Glomerular visceral epithelial cell (primary cell): ENCODE data around the gene RNF19B.

Source experiments
- DNase-seq: peaks from one replicate; pipeline ENCODE4 v3.0.0-alpha.2; 2016; ENCODE audit errors: extremely low spot score

RNF19B gene

GRCh38 chr1:32900956-32901822 lies 63.4 kb downstream of the RNF19B start, which contains the start of gene TMEM54:
Gene TMEM54 (minus strand): TSS chr1:32901389. CDS start chr1:32901238, 151 bp downstream.
- DNase-seq: peak; percentile 36

GRCh38 chr1:32900371-32900955 lies 64.1 kb downstream of the RNF19B start:
- DNase-seq: no peak

GRCh38 chr1:32899586-32900296 lies 64.9 kb downstream of the RNF19B start:
- no peak for DNase-seq

DNA sequence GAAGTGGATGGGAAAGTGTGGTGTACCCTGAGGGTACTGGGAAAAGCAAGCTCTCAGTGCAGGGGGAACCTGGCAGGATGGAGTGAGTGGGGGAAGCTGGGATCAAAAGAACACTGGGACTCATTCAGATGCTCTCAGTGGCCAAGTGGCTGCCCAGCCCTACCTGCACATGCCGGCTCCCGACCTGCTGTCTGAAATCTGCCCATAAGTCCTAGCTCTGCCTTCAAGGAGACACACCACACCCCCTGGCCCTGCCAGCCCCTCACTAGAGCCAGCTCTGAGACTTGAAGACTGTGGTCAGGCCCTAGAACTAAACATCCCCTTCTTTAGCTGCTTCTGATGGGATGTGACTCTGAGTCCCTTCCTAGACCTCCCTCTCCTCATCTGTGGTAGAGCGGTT lies 65.7 kb downstream of the RNF19B start:
- no peak for DNase-seq

GRCh38 chr1:32898056-32898455 lies 66.6 kb downstream of the RNF19B start:
- no peak for DNase-seq

DNA sequence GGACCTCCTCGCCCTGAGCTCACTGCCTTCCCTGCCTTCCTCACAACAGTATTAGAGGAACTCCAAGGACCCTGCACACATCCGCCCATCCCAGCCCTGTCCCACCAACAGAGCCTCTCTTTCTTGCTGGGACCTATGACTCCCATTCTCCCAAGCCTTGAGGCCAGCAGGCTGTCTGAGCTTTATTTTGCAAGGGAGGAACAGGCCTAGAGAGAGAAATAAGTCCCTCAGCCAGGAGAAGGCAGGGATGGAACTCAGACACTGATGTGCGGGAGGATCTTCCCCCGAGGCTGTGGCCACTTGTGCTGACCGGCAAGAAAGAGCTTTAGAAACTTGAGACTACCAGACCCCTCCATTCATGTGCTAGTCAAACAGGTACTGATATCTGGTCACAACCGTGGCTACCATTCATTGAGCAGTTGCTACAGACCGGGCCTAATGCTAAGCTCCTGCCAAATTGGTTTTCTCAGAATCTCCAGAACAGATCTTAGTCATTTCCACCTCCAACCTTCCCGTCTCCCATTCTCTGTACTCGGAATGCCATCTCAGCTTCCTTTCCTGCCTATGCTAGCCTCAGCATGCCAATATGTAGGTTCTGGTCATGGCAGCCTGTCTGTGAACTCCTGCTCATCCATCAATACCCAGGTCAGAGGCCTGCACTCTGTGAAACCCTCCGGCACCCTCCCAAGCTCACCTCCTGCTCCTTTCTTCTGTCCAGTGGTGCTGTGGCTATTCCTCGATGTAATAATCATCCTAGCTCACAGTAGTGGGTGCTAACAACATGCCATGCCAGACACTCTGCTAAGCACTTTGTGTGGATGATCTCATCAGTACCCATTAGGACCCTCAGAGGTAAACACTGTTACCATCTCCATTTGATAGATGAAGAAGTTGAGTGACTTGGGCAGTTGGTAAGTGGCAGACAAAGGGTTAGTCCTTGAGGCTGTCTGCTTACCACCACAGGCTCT lies 67.2 kb downstream of the RNF19B start:
- DNase-seq: no peak

DNA sequence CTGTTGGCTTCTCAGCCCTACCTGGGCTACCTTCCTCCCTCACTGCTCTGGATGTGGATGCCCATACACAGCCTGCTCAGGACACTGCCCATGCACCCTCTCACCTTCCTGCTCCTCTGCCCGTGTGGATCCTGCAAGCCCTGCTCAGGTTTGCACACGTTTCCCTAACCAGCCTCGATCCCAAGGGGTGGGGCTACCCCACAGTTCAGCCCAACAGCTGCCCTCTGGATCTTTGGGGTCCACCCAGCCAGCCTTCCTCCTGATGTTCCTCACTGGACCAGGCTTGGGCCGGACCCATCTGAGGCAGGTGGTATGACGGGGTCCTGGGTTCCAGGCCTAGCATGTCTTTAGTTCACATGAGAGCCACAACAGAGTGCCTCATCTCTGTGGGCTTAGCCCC lies 68.2 kb downstream of the RNF19B start:
- no peak for DNase-seq

GRCh38 chr1:32895325-32896215 lies 69.0 kb downstream of the RNF19B start:
- DNase-seq: no peak

DNA sequence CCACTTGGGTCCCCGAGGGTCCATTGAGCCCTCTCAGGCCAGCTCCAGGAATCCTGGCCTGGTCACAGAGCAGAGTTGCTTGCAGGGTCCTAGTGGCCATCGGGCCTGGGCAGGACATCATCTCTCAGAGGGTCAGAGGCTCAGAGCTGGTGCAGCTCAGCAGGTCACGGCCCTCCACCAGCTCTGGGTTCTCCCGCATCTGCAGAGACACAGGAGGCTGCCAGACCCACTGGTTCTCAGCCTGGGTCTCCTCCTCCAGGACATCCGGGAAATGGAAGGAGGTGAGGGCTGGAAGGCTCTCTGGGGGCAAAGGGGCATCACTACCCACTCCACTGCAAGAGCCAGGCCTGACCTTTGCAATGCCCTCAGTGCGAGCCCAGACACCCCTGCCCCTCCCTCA lies 69.9 kb downstream of the RNF19B start:
- no peak for DNase-seq

GRCh38 chr1:32894019-32894600 lies 70.5 kb downstream of the RNF19B start:
- no peak for DNase-seq

DNA sequence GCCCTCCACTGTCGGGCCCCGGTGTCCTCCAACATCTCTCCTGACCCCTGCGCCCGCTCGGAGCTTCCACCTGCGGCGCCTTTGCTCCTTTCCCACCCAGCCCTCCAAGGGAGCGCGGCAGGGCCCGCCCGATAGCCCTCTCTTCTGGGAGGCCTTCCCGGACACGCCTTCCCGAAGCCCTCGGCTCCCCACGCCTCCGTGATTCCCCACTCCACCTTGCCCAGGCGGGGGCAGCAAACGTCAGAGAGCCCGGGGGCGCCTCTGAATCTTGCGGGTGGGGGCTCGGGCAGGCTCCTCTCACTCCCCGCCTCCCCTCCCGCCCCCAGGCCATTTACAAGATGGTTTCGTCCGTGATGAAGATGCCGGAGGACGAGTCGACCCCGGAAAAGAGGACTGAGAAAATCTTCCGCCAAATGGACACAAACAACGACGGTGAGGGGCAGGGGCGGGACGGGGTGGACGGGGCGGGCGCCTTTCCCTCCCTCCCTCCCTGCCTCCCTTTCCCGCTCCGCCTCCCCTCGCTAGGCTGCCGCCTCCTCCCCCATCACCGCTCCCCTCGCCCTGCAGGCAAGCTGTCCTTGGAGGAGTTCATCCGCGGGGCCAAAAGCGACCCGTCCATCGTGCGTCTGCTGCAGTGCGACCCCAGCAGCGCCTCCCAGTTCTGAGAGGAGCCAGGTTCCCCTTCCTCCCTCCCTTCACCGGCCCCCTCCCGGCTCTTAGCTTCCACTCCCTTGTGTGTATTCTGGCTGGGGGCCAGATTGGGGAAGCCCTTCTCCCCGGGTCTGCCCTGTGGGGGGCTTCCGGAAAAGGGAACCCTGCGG lies 71.2 kb downstream of the RNF19B start:
- no peak for DNase-seq

- DNase-seq: no peak
Observed at GRCh38 chr1:32892368-32893197, 72.0 kb downstream of the RNF19B start.

GRCh38 chr1:32891630-32892029 lies 73.0 kb downstream of the RNF19B start:
- DNase-seq: no peak

DNA sequence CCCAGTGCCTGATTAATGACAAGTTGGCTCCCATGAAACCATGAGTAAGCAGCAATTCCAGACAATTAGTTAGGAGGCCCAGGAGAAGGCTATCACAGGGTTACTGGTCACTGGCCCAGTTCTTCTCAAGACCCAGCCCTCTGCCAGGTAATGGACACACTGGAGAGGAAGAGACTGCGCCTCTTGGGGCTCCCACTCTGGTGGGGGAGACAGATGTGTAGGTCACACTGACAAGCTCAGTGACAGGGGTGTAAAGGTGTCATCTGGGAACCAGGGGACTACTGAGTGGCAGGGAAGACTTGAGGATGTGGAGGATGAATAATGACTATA lies 73.4 kb downstream of the RNF19B start:
- no peak for DNase-seq

DNA sequence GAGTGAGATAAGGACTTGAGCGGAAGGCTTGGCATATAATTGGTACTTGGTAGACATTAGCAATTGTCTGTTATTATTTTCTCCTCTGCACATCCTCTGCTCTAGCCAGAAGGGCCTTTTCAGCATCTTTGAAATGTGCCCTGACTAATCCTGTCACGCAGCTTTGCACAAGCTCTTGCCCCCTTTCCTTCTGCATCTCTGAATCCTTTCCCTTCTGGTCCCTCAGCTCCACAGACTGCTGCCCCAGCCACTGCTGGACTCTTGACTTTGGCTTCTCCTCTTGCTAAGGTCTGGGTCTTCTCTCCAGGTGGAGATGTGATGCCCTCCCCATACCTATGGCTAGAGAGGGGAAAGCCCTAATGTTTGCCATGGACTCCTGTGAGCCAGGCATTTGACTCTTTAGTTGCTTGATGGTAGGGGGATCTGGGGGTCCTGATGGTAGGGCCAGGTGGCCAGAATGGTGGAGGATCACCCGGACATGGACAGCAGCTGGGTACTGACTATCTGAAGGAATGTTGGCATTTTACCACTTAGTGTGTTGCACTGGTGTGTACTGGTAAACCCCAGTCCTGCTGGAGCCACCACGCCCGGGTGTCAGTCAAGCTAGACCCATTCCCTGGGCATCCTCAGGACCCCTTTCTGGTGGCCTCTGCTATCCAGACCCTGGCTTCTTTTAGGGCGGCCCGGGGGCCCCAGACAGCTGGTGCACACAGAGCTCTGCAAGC lies 73.9 kb downstream of the RNF19B start:
- DNase-seq: no peak

DNA sequence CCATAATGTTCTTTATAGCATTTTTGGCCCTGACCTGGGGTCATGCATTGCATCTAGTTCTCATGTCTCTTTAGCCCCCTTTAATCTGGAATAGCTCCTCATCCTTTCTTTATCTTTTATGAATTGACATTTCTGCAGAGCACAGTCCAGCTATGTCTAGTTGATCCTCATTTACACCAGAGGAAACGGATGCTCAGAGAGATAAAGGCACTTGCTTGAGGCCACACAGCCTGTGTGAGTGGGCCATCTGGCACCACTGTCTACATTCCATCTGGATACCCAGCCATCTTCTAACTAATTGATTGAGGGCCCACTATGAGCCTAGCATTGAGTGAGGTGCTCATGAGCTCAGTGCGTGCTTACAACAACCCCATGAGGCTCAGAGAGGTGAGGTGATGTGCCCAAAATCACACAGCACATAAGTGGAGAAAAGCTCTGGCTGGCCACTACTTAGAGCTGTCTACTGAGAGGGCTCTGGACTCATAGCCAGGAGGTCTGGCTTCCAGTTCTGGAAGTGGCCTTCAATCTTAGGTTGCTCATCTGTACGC lies 74.8 kb downstream of the RNF19B start:
- DNase-seq: no peak

DNA sequence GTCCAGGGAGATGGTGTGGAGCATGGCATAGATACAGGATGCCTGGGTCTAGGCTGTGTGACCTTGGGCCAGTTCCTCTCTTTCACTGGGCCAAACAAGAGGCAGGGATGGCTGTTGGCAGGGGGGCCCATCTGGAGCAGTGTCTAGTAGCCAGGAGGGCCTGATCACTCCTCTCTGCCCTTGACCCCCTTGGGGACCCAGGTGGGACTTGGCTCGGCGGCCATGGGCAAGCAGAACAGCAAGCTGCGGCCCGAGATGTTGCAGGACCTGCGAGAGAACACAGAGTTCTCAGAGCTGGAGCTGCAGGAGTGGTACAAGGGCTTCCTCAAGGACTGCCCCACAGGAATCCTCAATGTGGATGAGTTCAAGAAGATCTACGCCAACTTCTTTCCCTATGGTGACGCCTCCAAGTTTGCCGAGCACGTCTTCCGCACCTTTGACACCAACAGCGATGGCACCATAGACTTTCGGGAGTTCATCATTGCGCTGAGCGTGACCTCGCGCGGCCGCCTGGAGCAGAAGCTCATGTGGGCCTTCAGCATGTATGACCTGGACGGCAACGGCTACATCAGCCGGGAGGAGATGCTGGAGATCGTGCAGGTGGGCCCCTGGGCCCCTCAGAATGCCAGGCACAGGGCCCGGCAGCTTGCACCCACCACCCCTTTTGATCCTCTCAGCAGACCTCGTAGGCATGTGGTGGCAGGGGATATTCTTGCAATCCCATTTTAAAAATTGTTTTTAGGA lies 75.8 kb downstream of the RNF19B start:
- no peak for DNase-seq
